ENCODE data around the gene ADAMTS9.

DNA sequence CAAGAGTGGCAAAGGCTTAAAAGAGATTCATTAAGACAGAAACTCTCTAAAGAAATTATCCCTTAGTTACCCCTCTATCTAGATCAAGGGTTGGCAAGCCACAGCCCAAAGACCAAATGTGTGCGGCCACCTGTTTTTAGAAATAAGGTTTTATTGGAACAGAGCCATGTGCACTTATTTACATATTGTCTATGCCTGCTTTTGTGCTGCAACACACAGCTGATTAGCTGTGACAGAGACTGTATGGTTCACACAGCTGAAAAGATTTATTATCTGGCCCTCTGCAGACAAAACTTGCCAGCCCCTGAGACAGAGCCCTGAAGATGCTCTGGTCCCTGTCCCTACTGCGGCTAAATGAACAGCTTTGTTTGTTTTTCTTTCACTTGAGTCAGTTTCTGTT, 88.1 kb downstream of the ADAMTS9 start:
- TF ChIP-seq POLR2AphosphoS5 (IDR thresholded peaks at IDR 0.05) (no peak), EZH2 (IDR thresholded peaks at IDR 0.05; ENCODE audit: borderline replicate concordance, insufficient read depth, low read length, poor library complexity, severe bottlenecking) (no peak), RAD21 (conservative IDR thresholded peaks at IDR 0.05) (no peak)
- TF ChIP-seq, protein P1, sequence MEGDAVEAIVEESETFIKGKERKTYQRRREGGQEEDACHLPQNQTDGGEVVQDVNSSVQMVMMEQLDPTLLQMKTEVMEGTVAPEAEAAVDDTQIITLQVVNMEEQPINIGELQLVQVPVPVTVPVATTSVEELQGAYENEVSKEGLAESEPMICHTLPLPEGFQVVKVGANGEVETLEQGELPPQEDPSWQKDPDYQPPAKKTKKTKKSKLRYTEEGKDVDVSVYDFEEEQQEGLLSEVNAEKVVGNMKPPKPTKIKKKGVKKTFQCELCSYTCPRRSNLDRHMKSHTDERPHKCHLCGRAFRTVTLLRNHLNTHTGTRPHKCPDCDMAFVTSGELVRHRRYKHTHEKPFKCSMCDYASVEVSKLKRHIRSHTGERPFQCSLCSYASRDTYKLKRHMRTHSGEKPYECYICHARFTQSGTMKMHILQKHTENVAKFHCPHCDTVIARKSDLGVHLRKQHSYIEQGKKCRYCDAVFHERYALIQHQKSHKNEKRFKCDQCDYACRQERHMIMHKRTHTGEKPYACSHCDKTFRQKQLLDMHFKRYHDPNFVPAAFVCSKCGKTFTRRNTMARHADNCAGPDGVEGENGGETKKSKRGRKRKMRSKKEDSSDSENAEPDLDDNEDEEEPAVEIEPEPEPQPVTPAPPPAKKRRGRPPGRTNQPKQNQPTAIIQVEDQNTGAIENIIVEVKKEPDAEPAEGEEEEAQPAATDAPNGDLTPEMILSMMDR (IDR thresholded peaks at IDR 0.05; ENCODE audit: poor library complexity, severe bottlenecking) = no peak
